A549 (cell line): ENCODE data around the gene TACC2. TPM values are rescaled to one million over a fixed set of nuclear protein-coding genes. Genes with fewer than 3 reads are reported as not detected.

Experiments used
- ATAC-seq, 2 experiments: fragments of 200-7000 bp in 1 of 2; fragments of >200 bp in 1 of 2; cut with Nextera tagmentation in 1 of 2; cut with Tn5 transposase in 1 of 2; 3 replicates each; pipeline versions ENCODE4 v1.8.0 to v1.9.1; 2018 to 2020; ENCODE audit warnings: mild to moderate bottlenecking in 1 of 2, moderate library complexity in 1 of 2
- CTCF ChIA-PET: fragments of 300-600 bp; sonication (Branson Sonifier 250); formaldehyde crosslinking; extraction: SDS; loops from one replicate; lab custom pipeline; 2021; ENCODE audit warnings: antibody characterized with exemption, inconsistent platforms; lab: Yijun Ruan, JAX
- POLR2A ChIA-PET: fragments of 350-600 bp; formaldehyde crosslinking; extraction: SDS; loops from one replicate; lab custom pipeline; 2021; ENCODE audit warnings: antibody characterized with exemption, inconsistent platforms; lab: Yijun Ruan, JAX
- DNase-seq, 2 experiments: peaks; one replicate each; pipeline versions ENCODE4 v3.0.0 to v3.0.0-alpha.2; 2011 to 2016; ENCODE audit warnings: low read depth in 1 of 2, low spot score in 1 of 2
- FAIRE-seq: peaks from 2 replicates; lab custom pipeline; 2011; peaks lifted over from hg19 to GRCh38; lab: Jason Lieb, UNC
- H3K27ac ChIP-seq, 2 experiments: fragments of >200 bp; sonication (Bioruptor Twin); formaldehyde crosslinking; 3 replicates each; pipeline ENCODE4 v1.5.1; 2016 to 2017
- H3K4me1 ChIP-seq: fragments of >200 bp; sonication (Bioruptor Twin); formaldehyde crosslinking; 3 replicates; pipeline ENCODE4 v1.6.1; 2016
- H3K4me2 ChIP-seq: fragments of >200 bp; sonication (Bioruptor Twin); formaldehyde crosslinking; 3 replicates; pipeline ENCODE4 v1.6.1; 2016
- H3K4me3 ChIP-seq: fragments of >200 bp; sonication (Bioruptor Twin); formaldehyde crosslinking; 3 replicates; pipeline ENCODE4 v1.5.1; 2016
- H3K9me3 ChIP-seq: fragments of >200 bp; sonication (Bioruptor Twin); formaldehyde crosslinking; 3 replicates; pipeline ENCODE4 v1.6.1; 2016
- CBX2 ChIP-seq: fragments of 200-600 bp; sonication (generic); IDR thresholded peaks from 2 replicates; pipeline ENCODE4 v1.6.1; 2016; ENCODE audit warnings: low read depth, mild to moderate bottlenecking, borderline replicate concordance
- CHD4 ChIP-seq: fragments of 200-600 bp; sonication (generic); IDR thresholded peaks from 2 replicates; pipeline ENCODE4 v1.6.1; 2016; ENCODE audit warnings: antibody characterized with exemption, mild to moderate bottlenecking, borderline replicate concordance
- EHF ChIP-seq: fragments of 250-450 bp; sonication (Bioruptor Pico); IDR thresholded peaks from 2 replicates; pipeline ENCODE4 v1.5.0; 2020; ENCODE audit warnings: mild to moderate bottlenecking
- FOSB ChIP-seq: fragments of 250-450 bp; sonication (Bioruptor Pico); IDR thresholded peaks from 2 replicates; pipeline ENCODE4 v1.5.0; 2020; ENCODE audit warnings: mild to moderate bottlenecking, moderate library complexity
- HEYL ChIP-seq: fragments of 250-450 bp; sonication (Bioruptor Pico); IDR thresholded peaks from 2 replicates; pipeline ENCODE4 v1.8.0; 2021; ENCODE audit warnings: mild to moderate bottlenecking, moderate library complexity
- JUN ChIP-seq, 2 experiments: fragments of >200 bp; sonication (Bioruptor Twin); formaldehyde crosslinking; IDR thresholded peaks; 2 replicates in 1 of 2; 3 replicates in 1 of 2; pipeline ENCODE4 v1.6.1; 2016 to 2017
- MYC ChIP-seq: IDR thresholded peaks from 2 replicates; pipeline ENCODE4 v1.6.1; 2012; ENCODE audit warnings: mild to moderate bottlenecking, inconsistent platforms, low read length, improper control_type of control experiment, borderline replicate concordance
- NR3C1 ChIP-seq: fragments of >200 bp; sonication (Bioruptor Twin); formaldehyde crosslinking; IDR thresholded peaks from 3 replicates; pipeline ENCODE4 v1.6.1; 2017
- PHF8 ChIP-seq: fragments of 200-600 bp; sonication (generic); IDR thresholded peaks from 2 replicates; pipeline ENCODE4 v1.6.1; 2016; ENCODE audit warnings: low read depth, mild to moderate bottlenecking, antibody characterized with exemption, moderate library complexity, borderline replicate concordance
- POLR2A ChIP-seq: IDR thresholded peaks from 2 replicates; pipeline ENCODE4 v1.6.1; 2012; ENCODE audit warnings: mild to moderate bottlenecking, low read length
- POLR2AphosphoS2 ChIP-seq: conservative IDR thresholded peaks from 2 replicates; pipeline ENCODE4 v1.6.1; 2012; ENCODE audit warnings: low read length, improper control_type of control experiment, inconsistent platforms
- RAD21 ChIP-seq, 2 experiments: fragments of >200 bp in 1 of 2; sonication (Bioruptor Twin) in 1 of 2; formaldehyde crosslinking in 1 of 2; IDR thresholded peaks in 1 of 2; conservative IDR thresholded peaks in 1 of 2; 2 replicates in 1 of 2; 3 replicates in 1 of 2; pipeline ENCODE4 v1.6.1; 2012 to 2018; ENCODE audit warnings: inconsistent platforms in 1 of 2
- RARB ChIP-seq: fragments of 250-450 bp; sonication (Bioruptor Pico); IDR thresholded peaks from 2 replicates; pipeline ENCODE4 v1.8.0; 2021; ENCODE audit warnings: mild to moderate bottlenecking, moderate library complexity
- RNF2 ChIP-seq: fragments of 200-600 bp; sonication (generic); IDR thresholded peaks from 2 replicates; pipeline ENCODE4 v1.6.1; 2016; ENCODE audit warnings: low read depth, mild to moderate bottlenecking, antibody characterized with exemption, moderate library complexity, borderline replicate concordance
- SREBF2 ChIP-seq: fragments of 450-650 bp; IDR thresholded peaks from 2 replicates; pipeline ENCODE4 v1.6.1; 2014; ENCODE audit warnings: mild to moderate bottlenecking, moderate library complexity
- TFCP2L1 ChIP-seq: fragments of 250-450 bp; sonication (Bioruptor Pico); IDR thresholded peaks from 2 replicates; pipeline ENCODE4 v1.5.0; 2021; ENCODE audit warnings: mild to moderate bottlenecking
- ZFP36 ChIP-seq: fragments of 450-650 bp; IDR thresholded peaks from 2 replicates; pipeline ENCODE4 v1.6.1; 2014; ENCODE audit warnings: borderline replicate concordance; ENCODE audit not compliant: partially characterized antibody
- ZSCAN20 ChIP-seq: fragments of 250-450 bp; sonication (Bioruptor Pico); IDR thresholded peaks from 2 replicates; pipeline ENCODE4 v1.8.0; 2022; ENCODE audit warnings: mild to moderate bottlenecking, moderate library complexity
- WGBS: methylation state at CpG from one replicate; pipeline ENCODE4 v1.1.6; 2017; ENCODE audit errors: missing lambda C conversion rate; 5-methylcytosine and 5-hydroxymethylcytosine counted together
- polyA plus RNA-seq, 4 experiments: library from polyadenylated mRNA; depleted of rRNA in 3 of 4; stranded (reverse); fragments of >200 nt; fragmentation: RNase III in 1 of 4; extraction: RNeasy Plus Mini Kit Qiagen cat#74134 plus additional on column Dnase treatment in 1 of 4; gene quantifications; 2 replicates in 3 of 4; 3 replicates in 1 of 4; pipeline ENCODE4 v1.2.3, GENCODE V29; 2011 to 2017
- TF ChIP-seq, protein P1 (sequence below): fragments of 450-650 bp; IDR thresholded peaks from 2 replicates; pipeline ENCODE4 v1.6.1; 2014; ENCODE audit warnings: antibody characterized with exemption
- TF ChIP-seq, protein P2 (sequence below): fragments of >200 bp; sonication (Bioruptor Twin); formaldehyde crosslinking; IDR thresholded peaks from 3 replicates; pipeline ENCODE4 v1.5.1; 2016
- TF ChIP-seq, protein P3 (sequence below): IDR thresholded peaks from 2 replicates; pipeline ENCODE4 v1.6.1; 2012
- TF ChIP-seq, protein P4 (sequence below): fragments of 200-600 bp; sonication (generic); IDR thresholded peaks from 2 replicates; pipeline ENCODE4 v1.6.1; 2016; ENCODE audit warnings: antibody characterized with exemption, mild to moderate bottlenecking, moderate library complexity
- TF ChIP-seq, protein P5 (sequence below): fragments of 150-350 bp; IDR thresholded peaks from 2 replicates; pipeline ENCODE4 v1.6.1; 2014; ENCODE audit warnings: low read depth, mild to moderate bottlenecking, low read length
- TF ChIP-seq, protein P6 (sequence below): IDR thresholded peaks from 2 replicates; pipeline ENCODE4 v1.6.1; 2012; ENCODE audit warnings: low read depth, borderline replicate concordance
- TF ChIP-seq, protein P7 (sequence below): IDR thresholded peaks from 2 replicates; pipeline ENCODE4 v1.6.1; 2012

The TACC2 gene
- polyA plus RNA-seq, 2 of the 4 experiments (the other 2 are of a cell fraction), result 83.3 to 128 TPM

DNA sequence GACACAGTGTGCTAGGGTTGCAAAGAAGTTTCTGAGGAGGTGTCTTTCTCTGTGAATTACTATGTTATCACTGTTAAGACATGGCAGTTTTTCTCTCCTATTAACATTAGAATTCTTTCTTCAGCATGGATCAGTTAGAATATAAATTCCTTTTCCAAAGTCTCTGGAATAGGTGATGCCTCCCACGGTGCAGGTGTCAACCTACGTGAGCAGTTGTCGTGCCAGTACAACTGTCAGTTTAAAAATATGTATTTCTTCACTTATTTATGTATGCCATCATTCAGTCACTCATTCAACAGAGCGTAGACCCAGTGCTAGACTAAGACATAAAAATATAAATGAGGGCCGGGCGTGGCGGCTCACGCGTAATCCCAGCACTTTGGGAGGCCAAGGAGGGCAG, 83.5 kb downstream of the TACC2 start:
- ATAC-seq, result no peak
- Histone ChIP-seq H3K9me3 (no peaks in the 10 kb centered on the region), H3K4me3 (no peak overlapping the region), H3K4me2 (no peak overlapping the region), H3K4me1 (peaks cover 46% of the 10 kb centered on the region), H3K27ac (peak overlapping the region; percentile 93 to 94; a peak in 5 of 6 replicates)
- 93% methylated on average over 9 of the region's 9 CpGs for WGBS
- TF ChIP-seq EHF (CRISPR knock-in tag) (no peak), SREBF2 (no peak), CBX2 (no peak), CHD4 (no peak), ZFP36 (no peak), RARB (CRISPR knock-in tag) (no peak), JUN (IDR thresholded peaks at IDR 0.05) (no peak), NR3C1 (no peak), POLR2AphosphoS2 (no peak), POLR2A (no peak), RAD21 (conservative IDR thresholded peaks at IDR 0.05 in 1 of 2, IDR thresholded peaks at IDR 0.05 in 1 of 2) (no peak), FOSB (CRISPR knock-in tag) (no peak)
- TF ChIP-seq, protein P1, sequence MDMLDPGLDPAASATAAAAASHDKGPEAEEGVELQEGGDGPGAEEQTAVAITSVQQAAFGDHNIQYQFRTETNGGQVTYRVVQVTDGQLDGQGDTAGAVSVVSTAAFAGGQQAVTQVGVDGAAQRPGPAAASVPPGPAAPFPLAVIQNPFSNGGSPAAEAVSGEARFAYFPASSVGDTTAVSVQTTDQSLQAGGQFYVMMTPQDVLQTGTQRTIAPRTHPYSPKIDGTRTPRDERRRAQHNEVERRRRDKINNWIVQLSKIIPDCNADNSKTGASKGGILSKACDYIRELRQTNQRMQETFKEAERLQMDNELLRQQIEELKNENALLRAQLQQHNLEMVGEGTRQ, result no peak
- TF ChIP-seq, protein P2, sequence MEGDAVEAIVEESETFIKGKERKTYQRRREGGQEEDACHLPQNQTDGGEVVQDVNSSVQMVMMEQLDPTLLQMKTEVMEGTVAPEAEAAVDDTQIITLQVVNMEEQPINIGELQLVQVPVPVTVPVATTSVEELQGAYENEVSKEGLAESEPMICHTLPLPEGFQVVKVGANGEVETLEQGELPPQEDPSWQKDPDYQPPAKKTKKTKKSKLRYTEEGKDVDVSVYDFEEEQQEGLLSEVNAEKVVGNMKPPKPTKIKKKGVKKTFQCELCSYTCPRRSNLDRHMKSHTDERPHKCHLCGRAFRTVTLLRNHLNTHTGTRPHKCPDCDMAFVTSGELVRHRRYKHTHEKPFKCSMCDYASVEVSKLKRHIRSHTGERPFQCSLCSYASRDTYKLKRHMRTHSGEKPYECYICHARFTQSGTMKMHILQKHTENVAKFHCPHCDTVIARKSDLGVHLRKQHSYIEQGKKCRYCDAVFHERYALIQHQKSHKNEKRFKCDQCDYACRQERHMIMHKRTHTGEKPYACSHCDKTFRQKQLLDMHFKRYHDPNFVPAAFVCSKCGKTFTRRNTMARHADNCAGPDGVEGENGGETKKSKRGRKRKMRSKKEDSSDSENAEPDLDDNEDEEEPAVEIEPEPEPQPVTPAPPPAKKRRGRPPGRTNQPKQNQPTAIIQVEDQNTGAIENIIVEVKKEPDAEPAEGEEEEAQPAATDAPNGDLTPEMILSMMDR, result no peak
- TF ChIP-seq, protein P3, sequence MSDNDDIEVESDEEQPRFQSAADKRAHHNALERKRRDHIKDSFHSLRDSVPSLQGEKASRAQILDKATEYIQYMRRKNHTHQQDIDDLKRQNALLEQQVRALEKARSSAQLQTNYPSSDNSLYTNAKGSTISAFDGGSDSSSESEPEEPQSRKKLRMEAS, result no peak
- TF ChIP-seq, protein P4, sequence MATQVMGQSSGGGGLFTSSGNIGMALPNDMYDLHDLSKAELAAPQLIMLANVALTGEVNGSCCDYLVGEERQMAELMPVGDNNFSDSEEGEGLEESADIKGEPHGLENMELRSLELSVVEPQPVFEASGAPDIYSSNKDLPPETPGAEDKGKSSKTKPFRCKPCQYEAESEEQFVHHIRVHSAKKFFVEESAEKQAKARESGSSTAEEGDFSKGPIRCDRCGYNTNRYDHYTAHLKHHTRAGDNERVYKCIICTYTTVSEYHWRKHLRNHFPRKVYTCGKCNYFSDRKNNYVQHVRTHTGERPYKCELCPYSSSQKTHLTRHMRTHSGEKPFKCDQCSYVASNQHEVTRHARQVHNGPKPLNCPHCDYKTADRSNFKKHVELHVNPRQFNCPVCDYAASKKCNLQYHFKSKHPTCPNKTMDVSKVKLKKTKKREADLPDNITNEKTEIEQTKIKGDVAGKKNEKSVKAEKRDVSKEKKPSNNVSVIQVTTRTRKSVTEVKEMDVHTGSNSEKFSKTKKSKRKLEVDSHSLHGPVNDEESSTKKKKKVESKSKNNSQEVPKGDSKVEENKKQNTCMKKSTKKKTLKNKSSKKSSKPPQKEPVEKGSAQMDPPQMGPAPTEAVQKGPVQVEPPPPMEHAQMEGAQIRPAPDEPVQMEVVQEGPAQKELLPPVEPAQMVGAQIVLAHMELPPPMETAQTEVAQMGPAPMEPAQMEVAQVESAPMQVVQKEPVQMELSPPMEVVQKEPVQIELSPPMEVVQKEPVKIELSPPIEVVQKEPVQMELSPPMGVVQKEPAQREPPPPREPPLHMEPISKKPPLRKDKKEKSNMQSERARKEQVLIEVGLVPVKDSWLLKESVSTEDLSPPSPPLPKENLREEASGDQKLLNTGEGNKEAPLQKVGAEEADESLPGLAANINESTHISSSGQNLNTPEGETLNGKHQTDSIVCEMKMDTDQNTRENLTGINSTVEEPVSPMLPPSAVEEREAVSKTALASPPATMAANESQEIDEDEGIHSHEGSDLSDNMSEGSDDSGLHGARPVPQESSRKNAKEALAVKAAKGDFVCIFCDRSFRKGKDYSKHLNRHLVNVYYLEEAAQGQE, result no peak
- TF ChIP-seq, protein P5, sequence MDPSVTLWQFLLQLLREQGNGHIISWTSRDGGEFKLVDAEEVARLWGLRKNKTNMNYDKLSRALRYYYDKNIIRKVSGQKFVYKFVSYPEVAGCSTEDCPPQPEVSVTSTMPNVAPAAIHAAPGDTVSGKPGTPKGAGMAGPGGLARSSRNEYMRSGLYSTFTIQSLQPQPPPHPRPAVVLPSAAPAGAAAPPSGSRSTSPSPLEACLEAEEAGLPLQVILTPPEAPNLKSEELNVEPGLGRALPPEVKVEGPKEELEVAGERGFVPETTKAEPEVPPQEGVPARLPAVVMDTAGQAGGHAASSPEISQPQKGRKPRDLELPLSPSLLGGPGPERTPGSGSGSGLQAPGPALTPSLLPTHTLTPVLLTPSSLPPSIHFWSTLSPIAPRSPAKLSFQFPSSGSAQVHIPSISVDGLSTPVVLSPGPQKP, result no peak
- CTCF ChIA-PET, result interaction anchor here (0.6 to 3.3 kb wide), 2 partner anchors 14 to 183 kb away, joined by 3 to 10 read pairs; no protein-coding TSS in a partner anchor
- no peak for FAIRE-seq
- DNase-seq, result no peak
- POLR2A ChIA-PET, result no interaction called here

DNA sequence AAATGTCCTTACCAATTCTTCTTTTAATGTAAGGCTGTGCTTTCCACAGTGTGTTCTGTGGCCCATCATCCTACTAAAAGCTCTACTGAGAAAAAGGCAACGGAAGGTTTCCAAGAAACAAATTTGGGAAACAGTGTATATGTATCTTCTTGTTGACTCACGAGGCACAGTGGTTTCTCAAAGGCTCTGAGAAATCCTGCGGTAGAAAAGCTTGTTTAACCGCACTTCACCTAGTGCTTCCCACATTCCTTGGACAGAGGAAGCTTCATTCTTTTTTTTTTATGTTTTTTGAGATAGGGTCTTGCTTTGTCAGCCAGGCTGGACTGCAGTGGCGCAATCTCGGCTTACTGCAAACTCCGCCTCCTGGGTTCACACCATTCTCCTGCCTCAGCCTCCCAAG, 84.5 kb downstream of the TACC2 start:
- no peak for TF ChIP-seq ZSCAN20 (CRISPR knock-in tag)
- TF ChIP-seq TFCP2L1 (CRISPR knock-in tag), result no peak
- no peak for TF ChIP-seq POLR2A
- TF ChIP-seq CHD4, result no peak
- TF ChIP-seq FOSB (CRISPR knock-in tag), result no peak
- TF ChIP-seq, protein P6, sequence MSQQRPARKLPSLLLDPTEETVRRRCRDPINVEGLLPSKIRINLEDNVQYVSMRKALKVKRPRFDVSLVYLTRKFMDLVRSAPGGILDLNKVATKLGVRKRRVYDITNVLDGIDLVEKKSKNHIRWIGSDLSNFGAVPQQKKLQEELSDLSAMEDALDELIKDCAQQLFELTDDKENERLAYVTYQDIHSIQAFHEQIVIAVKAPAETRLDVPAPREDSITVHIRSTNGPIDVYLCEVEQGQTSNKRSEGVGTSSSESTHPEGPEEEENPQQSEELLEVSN, result no peak
- TF ChIP-seq, protein P1, result no peak
- TF ChIP-seq PHF8, result no peak
- TF ChIP-seq POLR2AphosphoS2, result no peak
- TF ChIP-seq, protein P7, sequence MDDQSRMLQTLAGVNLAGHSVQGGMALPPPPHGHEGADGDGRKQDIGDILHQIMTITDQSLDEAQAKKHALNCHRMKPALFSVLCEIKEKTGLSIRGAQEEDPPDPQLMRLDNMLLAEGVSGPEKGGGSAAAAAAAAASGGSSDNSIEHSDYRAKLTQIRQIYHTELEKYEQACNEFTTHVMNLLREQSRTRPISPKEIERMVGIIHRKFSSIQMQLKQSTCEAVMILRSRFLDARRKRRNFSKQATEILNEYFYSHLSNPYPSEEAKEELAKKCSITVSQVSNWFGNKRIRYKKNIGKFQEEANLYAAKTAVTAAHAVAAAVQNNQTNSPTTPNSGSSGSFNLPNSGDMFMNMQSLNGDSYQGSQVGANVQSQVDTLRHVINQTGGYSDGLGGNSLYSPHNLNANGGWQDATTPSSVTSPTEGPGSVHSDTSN, result no peak
- TF ChIP-seq RNF2, result no peak
- no peak for TF ChIP-seq ZFP36
- TF ChIP-seq MYC, result no peak
- no peak for TF ChIP-seq HEYL (CRISPR knock-in tag)
- TF ChIP-seq, all 56 proteins: peak for 0

More for the DNA sequence above, 84.5 kb downstream of the TACC2 start:
- POLR2A ChIA-PET, result no interaction called here
- H3K9me3 ChIP-seq, result no peaks in the 10 kb centered on the region
- no peak for DNase-seq
- ATAC-seq, result no peak
- CTCF ChIA-PET, result interaction anchor here (1.7 to 2.7 kb wide), 2 partner anchors 21 to 39 kb away, joined by 4 to 11 read pairs; no protein-coding TSS in a partner anchor
- no peak overlapping the region for H3K4me2 ChIP-seq
- no peak overlapping the region for H3K4me3 ChIP-seq
- peaks cover 36% of the 10 kb centered on the region for H3K4me1 ChIP-seq
- FAIRE-seq, result no peak
- H3K27ac ChIP-seq, result peak overlapping the region; percentile 45 to 64; a peak in 4 of 6 replicates
- 86% methylated on average over 7 of the region's 7 CpGs for WGBS
